ENCODE data around the gene CADPS2.

Gene CADPS2

GRCh38 chr7:122886357-122887081, at the start of gene CADPS2:
TSS of gene CADPS2 (minus strand) at chr7:122886460. CDS start at chr7:122886337, 123 bp downstream.
- H3K27me3 ChIP-seq: peaks cover 85% of the 10 kb centered on the region
- no peaks in the 10 kb centered on the region for H3K36me3 ChIP-seq
- H3K4me1 ChIP-seq (ENCODE audit: control insufficient read depth in 1 of 2, insufficient read depth in 1 of 2, low read depth in 1 of 2, low read length in 1 of 2): no peaks in the 10 kb centered on the region
- H3K4me3 ChIP-seq (ENCODE audit: low read depth in 1 of 2, low read length in 1 of 2): peak within 1 kb of the TSS in 1 of 2 experiments; percentile 33
- TF ChIP-seq CTCF (IDR thresholded peaks at IDR 0.05): no peak
- H3K9me3 ChIP-seq: no peaks in the 10 kb centered on the region
- no peak within 1 kb of the TSS for H3K27ac ChIP-seq

DNA sequence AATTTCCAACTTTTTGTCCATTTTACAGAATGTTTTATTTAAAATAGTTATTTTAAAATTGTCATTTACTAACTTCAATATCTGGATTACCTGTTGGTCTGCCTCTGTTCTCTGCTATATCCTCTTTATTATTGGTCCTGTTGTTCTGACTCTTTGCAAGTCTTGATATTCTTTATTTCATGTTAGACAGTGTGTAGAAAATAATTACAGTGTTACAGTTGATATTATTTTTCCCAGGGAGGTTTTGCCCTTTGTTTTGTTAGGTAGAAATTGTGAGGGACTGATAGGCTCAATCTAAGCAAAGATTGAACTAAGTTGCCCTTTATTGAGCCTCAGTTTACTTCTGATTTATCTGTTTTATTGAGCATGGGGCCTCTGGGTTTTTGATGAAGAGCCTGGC, 49.4 kb upstream of the CADPS2 start:
- Histone ChIP-seq H3K27me3 (no peaks in the 10 kb centered on the region), H3K4me1 (ENCODE audit: control insufficient read depth in 1 of 2, insufficient read depth in 1 of 2, low read depth in 1 of 2, low read length in 1 of 2) (no peaks in the 10 kb centered on the region), H3K9me3 (no peaks in the 10 kb centered on the region), H3K36me3 (no peaks in the 10 kb centered on the region), H3K4me3 (ENCODE audit: low read depth in 1 of 2, low read length in 1 of 2) (no peak overlapping the region), H3K27ac (no peak overlapping the region)
- no peak for TF ChIP-seq CTCF (IDR thresholded peaks at IDR 0.05)

- no peaks in the 10 kb centered on the region for H3K36me3 ChIP-seq
- no peaks in the 10 kb centered on the region for H3K4me1 ChIP-seq (ENCODE audit: control insufficient read depth in 1 of 2, insufficient read depth in 1 of 2, low read depth in 1 of 2, low read length in 1 of 2)
- no peak overlapping the region for H3K4me3 ChIP-seq (ENCODE audit: low read depth in 1 of 2, low read length in 1 of 2)
- H3K27ac ChIP-seq: no peak overlapping the region
- no peaks in the 10 kb centered on the region for H3K27me3 ChIP-seq
- TF ChIP-seq CTCF (IDR thresholded peaks at IDR 0.05): no peak
- no peaks in the 10 kb centered on the region for H3K9me3 ChIP-seq
Measured at GRCh38 chr7:122919643-122920181, 33.5 kb upstream of the CADPS2 start.

GRCh38 chr7:122914812-122915211, 28.6 kb upstream of the CADPS2 start:
- Histone ChIP-seq H3K27ac (no peak overlapping the region), H3K9me3 (no peaks in the 10 kb centered on the region), H3K4me3 (ENCODE audit: low read depth in 1 of 2, low read length in 1 of 2) (no peak overlapping the region), H3K36me3 (no peaks in the 10 kb centered on the region), H3K27me3 (no peaks in the 10 kb centered on the region), H3K4me1 (ENCODE audit: control insufficient read depth in 1 of 2, insufficient read depth in 1 of 2, low read depth in 1 of 2, low read length in 1 of 2) (no peaks in the 10 kb centered on the region)
- no peak for TF ChIP-seq CTCF (IDR thresholded peaks at IDR 0.05)

- H3K4me3 ChIP-seq (ENCODE audit: low read depth in 1 of 2, low read length in 1 of 2): no peak overlapping the region
- no peaks in the 10 kb centered on the region for H3K27me3 ChIP-seq
- TF ChIP-seq CTCF (IDR thresholded peaks at IDR 0.05): no peak
- H3K36me3 ChIP-seq: no peaks in the 10 kb centered on the region
- no peaks in the 10 kb centered on the region for H3K4me1 ChIP-seq (ENCODE audit: control insufficient read depth in 1 of 2, insufficient read depth in 1 of 2, low read depth in 1 of 2, low read length in 1 of 2)
- H3K9me3 ChIP-seq: no peaks in the 10 kb centered on the region
- no peak overlapping the region for H3K27ac ChIP-seq
Measured at GRCh38 chr7:122913608-122914007, 27.3 kb upstream of the CADPS2 start.
